ENCODE results near the gene SCAP.

The SCAP gene

DNA sequence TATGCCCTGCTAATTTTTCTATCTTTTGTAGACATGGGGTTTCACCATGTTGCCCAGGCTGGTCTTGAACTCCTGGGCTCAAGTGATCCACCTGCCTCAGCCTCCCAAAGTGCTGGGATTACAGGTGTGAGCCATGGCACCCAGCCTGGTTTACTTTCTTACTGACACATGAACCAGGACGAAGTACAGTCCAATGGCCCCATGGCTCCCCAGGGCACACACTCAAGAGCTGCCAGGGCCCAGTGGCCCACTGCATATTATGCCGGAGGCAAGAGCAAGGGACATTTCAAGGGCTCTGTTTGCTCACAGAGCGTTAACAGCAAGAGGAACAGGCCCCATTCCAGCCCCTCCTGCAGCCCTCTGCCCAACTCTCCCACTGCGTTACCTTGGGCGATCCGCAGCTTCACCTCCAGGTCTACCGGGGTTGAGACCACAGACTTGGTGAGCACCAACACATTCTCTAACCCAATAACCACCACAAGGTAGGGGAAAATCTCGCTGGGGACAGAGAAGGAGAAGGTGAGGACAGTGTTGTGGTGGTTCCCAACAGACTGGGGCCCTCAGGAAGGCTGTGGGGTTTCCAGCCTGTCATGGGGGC, 52.1 kb downstream of the SCAP start:
- Histone ChIP-seq H3K27me3 (ENCODE audit: insufficient read depth, low read length, poor library complexity) (no peaks in the 10 kb centered on the region), H3K4me3 (ENCODE audit: low read depth in 1 of 2, low read length in 2 of 2) (no peak overlapping the region), H3K79me2 (ENCODE audit: insufficient read depth, low read length) (peaks cover 5% of the 10 kb centered on the region), H3K36me3 (ENCODE audit: insufficient read depth, low read length) (peaks cover 85% of the 10 kb centered on the region), H4K20me1 (ENCODE audit: insufficient read depth, low read length) (peaks cover 9% of the 10 kb centered on the region), H3K9ac (ENCODE audit: low read depth, low read length) (no peak overlapping the region), H2AFZ (ENCODE audit: low read depth, low read length) (no peak overlapping the region), H3K27ac (ENCODE audit: low read length) (no peak overlapping the region), H3K9me3 (ENCODE audit: insufficient read depth, low read length, severe bottlenecking) (no peaks in the 10 kb centered on the region), H3K4me2 (ENCODE audit: insufficient read depth, low read length) (no peak overlapping the region), H3K4me1 (ENCODE audit: insufficient read depth, low read length) (peaks cover 12% of the 10 kb centered on the region)
- no peak for TF ChIP-seq EZH2 (IDR thresholded peaks at IDR 0.05; ENCODE audit: borderline replicate concordance, low read depth, low read length, severe bottlenecking)
- TF ChIP-seq, protein P1, sequence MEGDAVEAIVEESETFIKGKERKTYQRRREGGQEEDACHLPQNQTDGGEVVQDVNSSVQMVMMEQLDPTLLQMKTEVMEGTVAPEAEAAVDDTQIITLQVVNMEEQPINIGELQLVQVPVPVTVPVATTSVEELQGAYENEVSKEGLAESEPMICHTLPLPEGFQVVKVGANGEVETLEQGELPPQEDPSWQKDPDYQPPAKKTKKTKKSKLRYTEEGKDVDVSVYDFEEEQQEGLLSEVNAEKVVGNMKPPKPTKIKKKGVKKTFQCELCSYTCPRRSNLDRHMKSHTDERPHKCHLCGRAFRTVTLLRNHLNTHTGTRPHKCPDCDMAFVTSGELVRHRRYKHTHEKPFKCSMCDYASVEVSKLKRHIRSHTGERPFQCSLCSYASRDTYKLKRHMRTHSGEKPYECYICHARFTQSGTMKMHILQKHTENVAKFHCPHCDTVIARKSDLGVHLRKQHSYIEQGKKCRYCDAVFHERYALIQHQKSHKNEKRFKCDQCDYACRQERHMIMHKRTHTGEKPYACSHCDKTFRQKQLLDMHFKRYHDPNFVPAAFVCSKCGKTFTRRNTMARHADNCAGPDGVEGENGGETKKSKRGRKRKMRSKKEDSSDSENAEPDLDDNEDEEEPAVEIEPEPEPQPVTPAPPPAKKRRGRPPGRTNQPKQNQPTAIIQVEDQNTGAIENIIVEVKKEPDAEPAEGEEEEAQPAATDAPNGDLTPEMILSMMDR (IDR thresholded peaks at IDR 0.05; ENCODE audit: borderline replicate concordance, extremely low read depth, low read length, poor library complexity, severe bottlenecking) = no peak
- ATAC-seq (ENCODE audit: insufficient read depth, low read depth) = no peak
- DNase-seq = no peak

DNA sequence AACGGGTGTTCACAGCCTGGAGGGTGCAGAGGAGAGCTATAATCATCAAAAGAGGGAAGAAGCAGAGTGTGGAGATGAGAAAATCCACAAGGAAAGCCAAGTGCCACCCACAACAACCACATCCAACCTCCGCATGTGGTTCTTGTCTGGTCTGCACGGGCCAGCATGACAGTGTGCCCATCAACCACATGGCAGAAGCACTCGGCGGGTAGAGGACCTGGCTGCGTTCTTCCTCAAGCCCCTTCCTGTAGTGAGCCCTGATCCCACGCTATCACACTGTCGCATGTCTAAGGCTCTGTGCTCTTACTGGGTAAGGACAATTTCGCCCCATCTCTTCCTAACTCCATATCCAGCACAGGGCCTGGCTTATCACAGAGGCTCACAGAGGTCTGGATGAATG, 53.0 kb downstream of the SCAP start:
- TF ChIP-seq EZH2 (IDR thresholded peaks at IDR 0.05; ENCODE audit: borderline replicate concordance, low read depth, low read length, severe bottlenecking) = no peak
- TF ChIP-seq, protein P1 (IDR thresholded peaks at IDR 0.05; ENCODE audit: borderline replicate concordance, extremely low read depth, low read length, poor library complexity, severe bottlenecking) = no peak
- Histone ChIP-seq H3K4me3 (ENCODE audit: low read depth in 1 of 2, low read length in 2 of 2) (no peak overlapping the region), H3K4me1 (ENCODE audit: insufficient read depth, low read length) (peaks cover 12% of the 10 kb centered on the region), H3K79me2 (ENCODE audit: insufficient read depth, low read length) (peaks cover 5% of the 10 kb centered on the region), H3K36me3 (ENCODE audit: insufficient read depth, low read length) (peaks cover 82% of the 10 kb centered on the region), H4K20me1 (ENCODE audit: insufficient read depth, low read length) (peaks cover 5% of the 10 kb centered on the region), H2AFZ (ENCODE audit: low read depth, low read length) (no peak overlapping the region), H3K9ac (ENCODE audit: low read depth, low read length) (no peak overlapping the region), H3K27me3 (ENCODE audit: insufficient read depth, low read length, poor library complexity) (no peaks in the 10 kb centered on the region), H3K27ac (ENCODE audit: low read length) (0 out of 2 replicates have a peak overlapping the region, but pooled peaks have one; percentile 33), H3K9me3 (ENCODE audit: insufficient read depth, low read length, severe bottlenecking) (no peaks in the 10 kb centered on the region), H3K4me2 (ENCODE audit: insufficient read depth, low read length) (no peak overlapping the region)
- DNase-seq = no peak
- ATAC-seq (ENCODE audit: insufficient read depth, low read depth) = no peak

- no peak for ATAC-seq (ENCODE audit: insufficient read depth, low read depth)
- DNase-seq = peak; percentile 25
- H2AFZ ChIP-seq (ENCODE audit: low read depth, low read length) = peak overlapping the region; percentile 75
Observed at GRCh38 chr3:47421741-47422649, 53.7 kb downstream of the SCAP start.

More at GRCh38 chr3:47421741-47422649, 53.7 kb downstream of the SCAP start:
- peak overlapping the region; percentile 54 for H3K4me2 ChIP-seq (ENCODE audit: insufficient read depth, low read length)
- H3K9me3 ChIP-seq (ENCODE audit: insufficient read depth, low read length, severe bottlenecking) = no peaks in the 10 kb centered on the region
- peaks cover 5% of the 10 kb centered on the region for H4K20me1 ChIP-seq (ENCODE audit: insufficient read depth, low read length)
- peak overlapping the region; percentile 78 for H3K27ac ChIP-seq (ENCODE audit: low read length)
- peak overlapping the region; percentile 49 for H3K9ac ChIP-seq (ENCODE audit: low read depth, low read length)
- peaks cover 4% of the 10 kb centered on the region for H3K79me2 ChIP-seq (ENCODE audit: insufficient read depth, low read length)
- H3K4me1 ChIP-seq (ENCODE audit: insufficient read depth, low read length) = peaks cover 12% of the 10 kb centered on the region
- peaks cover 79% of the 10 kb centered on the region for H3K36me3 ChIP-seq (ENCODE audit: insufficient read depth, low read length)
- TF ChIP-seq EZH2 (IDR thresholded peaks at IDR 0.05; ENCODE audit: borderline replicate concordance, low read depth, low read length, severe bottlenecking) = no peak
- TF ChIP-seq, protein P1 (IDR thresholded peaks at IDR 0.05; ENCODE audit: borderline replicate concordance, extremely low read depth, low read length, poor library complexity, severe bottlenecking) = peak; percentile 47
- H3K27me3 ChIP-seq (ENCODE audit: insufficient read depth, low read length, poor library complexity) = no peaks in the 10 kb centered on the region
- peak overlapping the region in 1 of 2 experiments; percentile 34; a peak in 2 of 4 replicates for H3K4me3 ChIP-seq (ENCODE audit: low read depth in 1 of 2, low read length in 2 of 2)

Data from DND-41 (cell line).